ENCODE measurements around the gene S1PR5.
A peak's percentile ranks its signal among the peaks of the same experiment; 100 is the strongest.

The S1PR5 gene

DNA sequence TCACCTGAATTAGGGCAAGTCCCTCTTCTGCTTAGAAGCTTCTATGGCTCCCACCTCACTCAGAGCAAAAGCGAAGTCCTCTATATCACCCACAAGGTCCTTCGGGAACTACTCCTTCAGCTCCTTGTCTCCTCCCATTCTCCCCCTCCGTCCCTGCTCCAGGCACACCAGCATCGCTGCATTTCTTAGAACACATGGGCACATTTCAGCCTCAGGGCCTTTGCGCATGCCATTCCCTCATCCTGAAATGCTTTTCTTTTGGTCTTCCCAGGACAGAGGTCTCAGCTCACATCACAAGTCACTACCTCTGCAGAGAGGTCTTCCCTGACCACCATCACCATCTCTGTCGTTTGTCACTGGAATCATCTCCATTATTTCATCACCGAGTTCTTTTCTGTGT is 4.0 kb downstream of the S1PR5 start:
- DNase-seq, result no peak

DNA sequence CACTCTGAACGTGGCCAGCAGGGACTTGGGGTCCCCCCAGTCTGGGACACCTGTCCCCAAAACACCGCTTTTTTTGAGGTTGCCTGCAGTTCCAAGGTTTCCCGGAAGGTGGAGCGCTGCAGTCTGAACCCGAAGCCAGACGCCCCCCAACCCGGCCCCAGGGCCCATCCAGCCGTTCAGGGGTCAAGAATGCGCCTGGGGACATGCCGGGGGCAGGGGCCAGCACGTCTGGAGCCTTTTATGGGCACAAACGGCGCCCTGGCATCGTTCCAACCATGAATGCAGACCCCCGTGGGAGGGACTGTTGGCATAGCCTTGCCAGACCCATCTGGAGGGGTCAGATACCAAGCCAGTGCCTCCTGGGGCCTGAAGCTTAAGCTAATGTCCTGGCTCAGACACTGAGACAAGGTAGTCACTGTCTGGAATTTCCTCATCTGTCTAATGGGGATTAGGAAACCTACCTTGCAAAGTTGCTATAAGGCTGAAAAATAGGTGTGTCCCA is 6.9 kb downstream of the S1PR5 start:
- DNase-seq, result no peak

DNA sequence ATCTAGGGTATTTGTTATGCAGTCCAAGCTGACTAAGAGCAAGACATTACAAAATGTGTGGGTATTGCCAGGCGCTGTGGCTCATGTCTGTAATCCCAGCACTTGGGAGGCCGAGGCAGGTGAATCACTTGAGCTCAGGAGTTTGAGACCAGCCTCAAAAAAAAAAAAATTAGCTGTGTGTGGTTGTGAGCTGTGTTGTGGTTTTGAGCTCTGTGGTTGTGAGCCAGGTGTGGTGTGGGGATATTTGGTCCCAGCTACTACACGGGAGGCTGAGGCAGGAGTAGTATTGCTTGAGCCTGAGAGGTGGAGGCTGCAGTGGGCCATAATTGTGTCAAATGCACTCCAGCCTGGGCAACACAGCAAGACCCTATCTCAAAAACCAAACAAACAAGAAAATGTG is 8.5 kb downstream of the S1PR5 start:
- DNase-seq, result no peak

DNA sequence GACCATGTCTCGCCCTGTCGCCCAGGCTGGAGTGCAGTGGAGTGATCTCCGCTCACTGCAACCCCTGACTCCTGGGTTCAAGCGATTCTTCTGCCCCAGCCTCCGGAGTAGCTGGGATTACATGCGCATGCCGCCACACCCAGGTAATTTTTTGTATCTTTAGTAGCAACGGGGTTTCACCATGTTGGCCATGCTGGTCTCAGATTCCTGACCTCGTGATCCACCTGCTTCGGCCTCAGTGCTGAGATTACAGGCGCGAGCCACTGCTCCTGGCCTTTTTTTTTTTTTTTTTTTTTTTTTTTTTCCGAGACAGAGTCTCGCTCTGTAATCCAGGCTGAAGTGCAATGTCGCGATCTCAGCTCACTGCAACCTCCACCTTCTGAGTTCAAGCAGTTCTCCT is 9.2 kb downstream of the S1PR5 start:
- DNase-seq, result no peak

DNA sequence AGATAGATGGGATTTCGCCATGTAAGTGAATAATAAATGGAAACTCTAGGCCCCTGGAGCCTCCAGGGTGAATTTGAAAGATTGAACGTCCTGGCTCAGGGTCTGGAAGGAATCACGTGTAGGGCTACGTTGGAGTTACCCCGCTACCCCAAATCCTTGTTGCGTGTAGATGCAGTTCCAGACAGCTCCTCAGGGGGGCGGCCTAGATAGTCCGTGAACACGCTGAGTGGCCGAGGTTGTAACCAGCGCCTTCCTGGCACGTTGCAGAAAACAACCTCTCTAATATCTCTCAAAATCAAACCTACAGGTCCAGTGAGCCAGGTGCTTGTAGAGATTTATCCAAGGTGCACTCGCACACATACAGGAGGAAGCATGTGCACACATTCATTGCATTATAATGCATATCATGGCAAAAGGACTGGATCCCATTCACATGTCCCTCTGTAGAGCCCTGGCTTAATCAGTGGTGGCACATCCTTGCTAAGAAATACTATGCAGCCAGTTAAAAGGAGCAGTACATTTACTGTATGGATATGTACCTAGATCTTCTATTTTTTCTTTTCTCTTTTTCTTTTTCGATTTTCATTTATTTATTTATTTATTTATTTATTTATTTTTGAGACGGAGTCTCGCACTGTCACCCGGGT is 11.5 kb downstream of the S1PR5 start:
- DNase-seq, result no peak

DNA sequence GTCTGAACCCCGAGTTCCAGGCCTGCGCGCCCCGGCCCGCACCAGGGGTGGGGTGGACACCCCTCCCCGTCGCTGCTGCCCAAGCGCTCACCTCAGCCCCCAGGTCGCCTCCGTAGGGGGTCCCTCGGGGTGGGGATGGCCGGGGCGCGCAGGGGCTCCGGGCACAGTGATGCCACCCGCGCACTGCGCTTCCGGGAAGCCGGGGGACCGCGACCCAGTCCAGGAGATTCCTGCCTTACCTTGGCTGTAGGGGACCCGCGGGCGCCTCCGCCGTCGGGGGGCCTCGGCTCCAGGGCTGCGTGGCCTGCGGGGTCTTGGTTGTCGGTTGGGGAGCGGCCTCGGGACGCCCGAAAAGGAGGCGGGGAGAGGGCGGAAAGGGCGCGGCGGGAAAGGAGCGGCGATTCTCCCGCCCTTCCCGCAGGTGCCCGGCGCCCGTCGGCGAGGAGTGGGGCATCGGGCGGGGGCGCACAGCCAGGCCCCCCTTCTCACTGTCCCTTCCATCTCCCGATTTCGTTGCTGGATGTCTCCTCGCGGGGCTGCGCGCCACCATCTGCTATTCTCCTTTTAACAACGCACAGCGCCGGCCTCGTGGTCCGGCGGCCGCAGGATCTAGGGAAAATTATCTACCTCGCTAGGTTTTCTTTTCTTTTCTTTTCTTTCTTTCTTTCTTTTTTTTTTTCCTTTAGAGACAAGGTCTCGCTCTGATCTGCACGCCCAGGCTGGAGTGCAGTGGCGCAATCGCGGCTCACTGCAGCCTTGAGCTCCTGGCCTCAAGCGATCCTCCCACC is 14.1 kb downstream of the S1PR5 start, which contains the start of gene KEAP1:
Gene KEAP1, minus strand, starts transcription at position 355 of the 788 bp plus-strand sequence. CDS start 3,323 bp downstream, outside the sequence.
- no peak for DNase-seq

DNA sequence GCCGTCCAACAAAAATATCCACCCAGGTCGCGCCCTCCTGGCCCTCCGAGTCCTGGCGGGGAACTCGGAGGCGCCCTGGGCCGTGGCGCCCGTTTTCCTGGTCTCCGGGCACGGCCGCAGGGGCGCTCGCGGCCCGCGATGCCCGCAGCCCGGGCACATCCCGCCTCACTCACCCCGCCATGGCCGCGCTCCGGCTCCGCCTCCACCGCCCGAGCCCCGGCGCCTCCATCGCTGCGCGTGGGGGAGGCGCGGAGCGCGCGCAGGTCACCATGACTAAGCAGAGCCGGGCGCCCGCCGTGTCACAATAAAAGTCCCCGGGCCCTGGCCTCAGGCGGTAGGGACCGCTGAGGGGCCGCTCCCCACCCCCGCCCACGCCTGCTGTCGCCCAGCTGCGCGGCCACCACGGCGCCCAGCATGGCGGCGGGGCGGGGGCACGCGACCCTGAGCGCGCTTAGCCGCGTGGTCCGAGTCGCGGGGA is 14.7 kb downstream of the S1PR5 start:
- peak; percentile 77 for DNase-seq

DNA sequence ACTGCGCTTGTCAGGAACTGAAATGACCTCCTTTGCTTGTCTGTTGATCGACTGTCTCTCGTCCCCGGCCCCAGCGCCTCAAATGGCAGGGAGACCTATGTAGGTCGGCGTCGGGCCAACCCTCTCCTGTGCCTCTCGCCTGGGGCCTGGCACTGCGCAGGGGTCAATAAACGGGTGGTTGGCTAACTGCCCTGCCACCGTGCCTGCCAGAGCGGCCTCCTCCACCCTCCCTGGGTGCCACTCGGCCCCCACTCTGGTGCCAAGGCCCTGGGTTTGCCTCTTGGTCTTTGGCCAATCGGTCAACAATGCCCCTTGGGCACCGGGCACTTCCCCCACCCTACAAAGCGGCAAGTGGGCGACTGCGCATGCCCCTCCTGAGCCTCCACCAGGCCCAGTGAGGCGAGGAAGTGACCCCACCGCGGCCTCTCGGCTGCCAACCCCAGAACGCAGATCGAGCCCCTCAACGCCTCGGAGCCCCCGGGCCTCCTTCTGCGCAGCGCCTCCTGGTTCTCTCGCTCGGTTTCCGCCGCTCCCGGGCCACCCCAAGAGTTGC is 15.2 kb downstream of the S1PR5 start:
- DNase-seq, result no peak

DNA sequence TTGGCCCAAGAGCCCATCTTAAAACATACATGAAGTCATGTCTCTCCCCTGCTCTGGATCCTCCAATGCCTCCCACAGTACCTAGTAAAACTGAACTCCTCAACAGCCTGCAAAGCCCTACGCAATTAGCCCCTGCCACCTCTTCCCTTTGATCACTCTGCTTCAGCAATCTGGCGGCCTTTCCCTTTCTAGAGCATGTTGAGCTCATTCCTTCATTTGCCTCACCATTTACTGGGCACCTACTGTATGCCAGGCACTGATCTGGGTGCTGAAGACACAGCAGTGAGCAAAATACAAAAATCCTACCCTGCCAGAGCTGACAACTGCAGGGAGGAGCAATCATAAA is 17.0 kb downstream of the S1PR5 start:
- no peak for DNase-seq

DNA sequence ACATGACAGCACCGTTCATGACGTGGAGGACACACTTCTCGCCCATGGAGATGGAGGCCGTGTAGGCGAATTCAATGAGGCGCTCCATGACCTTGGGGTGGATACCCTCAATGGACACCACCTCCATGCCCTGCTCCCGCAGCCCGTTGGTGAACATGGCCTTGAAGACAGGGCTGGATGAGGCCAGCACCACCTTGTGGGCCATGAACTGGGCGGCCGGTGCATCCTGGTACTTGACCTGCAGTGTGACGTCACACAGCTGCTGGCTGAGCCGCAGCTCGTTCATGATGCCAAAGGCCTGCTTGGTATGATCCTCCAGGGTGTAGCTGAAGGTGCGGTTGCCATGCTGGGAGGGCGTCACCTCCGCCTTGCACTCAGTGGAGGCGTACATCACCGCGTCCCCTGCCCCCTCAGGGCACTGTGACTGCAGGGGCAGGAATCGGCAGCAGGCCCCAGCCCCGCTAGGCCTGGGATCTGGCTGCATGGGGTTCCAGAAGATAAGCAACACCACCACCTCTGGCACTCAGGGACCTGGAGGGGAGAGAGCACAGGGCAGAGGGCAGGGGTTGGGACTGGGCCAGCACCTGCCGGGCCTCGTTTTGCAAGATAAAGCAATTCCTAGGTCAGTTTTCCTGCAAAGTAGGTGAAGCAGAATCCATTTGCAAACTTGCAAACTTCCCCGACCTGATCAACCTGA is 17.5 kb downstream of the S1PR5 start:
- no peak for DNase-seq

DNA sequence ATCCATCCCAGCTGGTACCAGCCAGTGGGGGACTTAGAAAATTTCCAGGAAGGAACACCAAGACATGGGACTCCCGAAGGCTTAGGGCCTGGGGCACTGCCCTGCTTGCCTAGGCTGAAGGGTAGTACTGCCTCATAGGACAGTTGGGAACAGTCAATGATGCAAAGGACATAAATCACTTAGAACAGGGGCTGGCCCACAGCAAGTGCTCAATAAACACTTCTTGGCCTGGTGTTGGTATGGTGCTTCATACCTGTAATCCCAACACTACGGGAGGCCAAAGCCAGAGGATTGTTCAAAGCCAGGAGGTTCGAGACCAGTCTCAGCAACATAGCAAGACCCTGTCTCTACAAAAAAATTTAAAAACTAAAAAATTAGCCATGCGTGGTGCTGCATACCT is 19.9 kb downstream of the S1PR5 start:
- no peak for DNase-seq

DNA sequence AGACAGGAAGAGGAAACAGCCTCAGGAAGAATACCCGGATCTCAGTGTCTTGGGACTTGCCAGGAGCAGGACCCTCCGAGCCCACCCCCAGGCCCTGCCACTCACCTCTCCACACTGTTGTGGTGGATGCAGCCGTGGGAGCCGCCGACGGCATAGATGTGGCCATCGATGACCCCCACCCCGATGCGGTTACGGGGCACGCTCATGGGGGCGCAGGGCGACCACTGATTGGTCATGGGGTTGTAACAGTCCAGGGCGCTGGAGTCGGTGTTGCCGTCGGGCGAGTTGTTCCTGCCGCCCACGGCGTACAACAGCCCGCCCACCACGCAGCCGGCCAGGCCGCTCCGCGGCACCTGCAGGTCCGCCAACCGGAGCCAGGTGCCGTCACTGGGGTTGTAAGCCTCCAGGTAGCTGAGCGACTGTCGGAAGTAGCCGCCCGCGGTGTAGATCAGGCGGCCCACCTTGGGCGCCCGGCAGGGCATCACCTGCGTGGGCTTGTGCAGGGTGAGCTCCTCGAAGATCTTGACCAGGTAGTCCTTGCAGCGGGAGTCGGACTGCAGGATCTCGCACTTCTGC is 25.7 kb downstream of the S1PR5 start:
- no peak for DNase-seq

DNA sequence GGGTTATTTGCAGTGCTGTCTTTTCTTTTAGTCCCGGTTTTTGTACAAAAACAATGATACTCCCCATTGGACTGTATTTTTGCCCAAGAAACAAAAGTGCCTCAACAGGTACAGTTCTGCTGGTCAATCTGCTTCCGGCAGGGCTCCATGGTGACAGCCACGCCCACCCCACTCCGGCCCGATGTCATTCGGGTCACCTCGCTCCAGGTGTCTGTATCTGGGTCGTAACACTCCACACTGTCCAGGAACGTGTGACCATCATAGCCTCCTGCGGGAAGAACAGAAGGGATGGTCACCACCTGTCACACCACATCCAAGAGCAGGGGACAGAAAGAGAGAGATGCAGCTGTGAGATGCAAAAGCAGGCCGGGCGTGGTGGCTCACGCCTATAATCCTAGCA is 30.7 kb downstream of the S1PR5 start:
- no peak for DNase-seq

DNA sequence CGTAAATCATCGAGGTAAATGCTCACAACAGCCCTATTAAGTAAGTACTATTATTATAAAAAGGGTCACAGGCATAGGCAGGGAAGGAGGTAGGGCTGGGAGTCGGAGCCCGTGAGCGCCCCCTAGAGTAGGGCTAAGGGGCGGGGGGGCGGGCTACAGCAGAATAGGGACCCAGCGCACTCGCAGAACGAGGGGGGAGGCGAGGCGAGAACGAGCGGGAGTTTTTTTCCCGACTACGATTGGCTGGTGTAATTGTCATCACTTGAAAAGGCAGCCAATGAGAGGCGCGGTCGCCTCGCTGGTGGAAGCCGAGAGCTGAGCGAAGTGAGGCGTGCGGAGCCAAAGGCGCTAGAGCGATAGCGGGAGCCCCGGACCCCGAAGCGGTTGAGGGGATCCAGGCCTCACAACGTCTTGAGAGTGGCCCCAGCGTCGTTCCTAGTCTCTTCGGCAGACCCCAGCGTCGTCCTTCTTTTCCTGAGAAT is 38.3 kb downstream of the S1PR5 start:
- peak; percentile 59 for DNase-seq

DNA sequence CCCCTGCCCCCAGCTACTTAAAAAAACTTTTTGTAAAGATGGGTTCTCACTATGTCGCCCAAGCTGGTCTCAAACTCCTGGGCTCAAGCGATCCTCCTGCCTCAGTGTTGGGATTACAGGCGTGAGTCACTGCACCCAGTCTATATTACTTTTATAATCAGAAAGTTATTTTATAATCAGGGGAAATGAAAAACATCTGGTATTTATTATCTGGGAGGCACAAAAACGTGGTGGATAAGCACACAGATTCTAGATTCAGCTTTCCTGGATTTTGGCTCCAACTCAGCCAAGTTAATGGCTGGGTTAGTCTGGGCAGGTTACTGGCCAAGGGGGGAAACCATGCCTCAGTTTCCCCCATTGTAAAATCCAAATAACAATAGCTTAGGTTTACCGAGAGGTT is 38.8 kb downstream of the S1PR5 start:
- no peak for DNase-seq

DNA sequence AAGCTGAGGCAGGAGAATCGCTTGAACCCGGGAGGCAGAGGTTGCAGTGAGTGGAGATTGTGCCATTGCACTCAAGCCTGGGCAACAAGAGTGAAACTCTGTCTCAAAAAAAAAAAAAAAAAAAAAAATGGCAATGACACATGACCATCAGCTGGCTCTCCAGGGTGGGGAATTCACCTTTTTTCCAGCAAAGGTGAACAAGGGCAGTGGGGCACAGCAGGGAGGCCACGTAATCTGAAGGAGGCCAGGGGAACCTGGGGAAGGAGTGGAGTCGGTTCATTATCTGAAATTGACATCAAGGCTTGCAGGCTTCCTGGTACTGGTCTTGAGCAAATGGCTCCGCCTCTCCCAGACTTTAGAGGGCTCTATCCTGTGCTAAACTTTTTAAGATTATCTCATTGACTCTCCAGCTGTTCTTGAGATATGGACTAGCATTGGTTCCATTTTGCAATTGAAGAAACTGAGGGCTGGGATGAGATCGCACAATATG is 42.2 kb downstream of the S1PR5 start:
- DNase-seq, result no peak

DNA sequence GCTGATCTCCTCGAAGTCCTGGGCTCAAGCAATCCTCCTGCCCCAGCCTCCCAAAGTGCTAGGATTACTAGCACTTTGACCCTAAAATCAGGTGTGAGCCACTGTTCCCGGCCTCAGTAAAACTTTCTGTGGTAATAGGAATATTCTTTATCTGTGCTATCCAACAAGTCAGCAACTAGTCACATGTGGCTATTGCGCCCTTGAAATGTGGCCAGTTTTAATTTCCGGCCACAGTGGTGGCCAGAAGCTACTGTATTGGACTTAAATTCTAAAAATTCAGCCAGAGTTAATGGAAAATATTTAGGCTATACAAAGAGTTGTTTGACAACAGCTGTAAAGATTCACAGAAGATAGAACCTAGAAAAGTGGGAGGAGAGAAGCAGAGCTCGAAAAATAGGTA is 44.1 kb downstream of the S1PR5 start:
- no peak for DNase-seq

DNA sequence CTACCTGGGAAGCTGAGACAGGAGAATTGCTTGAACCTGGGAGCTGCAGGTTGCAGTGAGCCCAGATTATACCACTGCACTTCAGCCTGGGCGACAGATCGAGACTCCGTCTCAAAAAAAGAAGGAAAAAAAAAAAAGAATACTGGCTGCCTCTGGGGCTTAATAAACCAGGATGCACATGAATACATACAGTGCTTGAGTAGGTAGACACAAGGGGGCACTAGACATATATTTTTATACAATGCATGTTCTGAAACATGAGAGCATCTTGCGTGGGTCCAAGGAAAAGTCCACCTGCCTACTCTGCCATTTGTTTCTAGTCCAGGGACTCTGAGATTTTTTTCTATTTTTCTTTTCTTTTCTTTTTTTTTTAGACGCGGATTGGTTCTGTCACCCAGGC is 45.3 kb downstream of the S1PR5 start:
- DNase-seq, result no peak

DNA sequence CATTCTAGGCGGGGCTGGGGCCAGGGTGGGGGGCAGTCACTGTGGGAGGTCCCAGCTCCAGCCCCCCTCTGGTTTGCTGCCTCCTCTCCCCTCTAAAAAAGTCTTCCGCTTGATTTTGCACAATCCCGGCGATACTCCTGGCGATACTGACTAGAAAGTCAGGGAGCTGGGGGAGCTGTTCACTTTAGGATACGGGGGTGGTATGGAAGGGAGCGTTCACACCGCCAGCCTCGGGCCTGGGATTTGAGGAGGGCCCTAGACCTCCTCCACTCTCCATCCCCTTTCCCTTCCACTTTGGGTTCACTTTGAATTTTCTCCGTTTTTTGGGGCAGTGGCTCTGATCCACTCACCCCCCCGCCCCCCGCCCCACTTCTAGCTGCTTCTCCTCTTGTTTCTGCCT is 49.1 kb downstream of the S1PR5 start:
- no peak for DNase-seq

DNA sequence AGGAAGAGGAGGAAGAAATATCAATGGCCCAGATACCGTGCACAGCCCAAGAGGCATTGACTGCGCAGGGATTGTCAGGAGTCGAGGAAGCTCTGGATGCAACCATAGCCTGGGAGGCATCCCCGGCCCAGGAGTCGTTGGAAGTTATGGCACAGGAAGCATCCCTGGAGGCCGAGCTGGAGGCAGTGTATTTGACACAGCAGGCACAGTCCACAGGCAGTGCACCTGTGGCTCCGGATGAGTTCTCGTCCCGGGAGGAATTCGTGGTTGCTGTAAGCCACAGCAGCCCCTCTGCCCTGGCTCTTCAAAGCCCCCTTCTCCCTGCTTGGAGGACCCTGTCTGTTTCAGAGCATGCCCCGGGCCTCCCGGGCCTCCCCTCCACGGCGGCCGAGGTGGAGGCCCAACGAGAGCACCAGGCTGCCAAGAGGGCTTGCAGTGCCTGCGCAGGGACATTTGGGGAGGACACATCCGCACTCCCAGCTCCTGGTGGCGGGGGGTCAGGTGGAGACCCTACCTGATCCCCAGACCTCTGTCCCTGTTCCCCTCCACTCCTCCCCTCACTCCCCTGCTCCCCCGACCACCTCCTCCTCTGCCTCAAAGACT is 50.0 kb downstream of the S1PR5 start:
- no peak for DNase-seq

DNA sequence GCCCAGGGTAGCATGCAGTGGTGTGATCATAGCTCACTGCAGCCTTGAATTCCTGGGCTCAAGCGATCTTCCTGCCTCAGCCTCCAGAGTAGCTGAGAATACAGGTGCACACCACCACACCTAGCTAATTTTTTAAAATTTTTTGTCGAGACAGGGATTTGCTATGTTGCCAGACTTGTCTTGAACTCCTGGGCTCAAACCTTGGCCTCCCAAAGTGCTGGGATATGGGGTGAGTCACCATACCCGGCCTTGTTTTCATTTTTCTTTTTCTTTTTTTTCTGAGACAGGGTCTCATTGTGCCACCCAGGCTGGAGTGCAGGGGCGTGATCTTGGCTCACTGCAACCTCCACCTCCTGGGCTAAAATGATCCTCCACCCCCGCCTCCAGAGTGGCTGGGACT is 52.8 kb downstream of the S1PR5 start:
- DNase-seq, result no peak
